ENCODE results near the gene CACNG4. TPM values are rescaled to one million over a fixed set of nuclear protein-coding genes. Genes with fewer than 3 reads are reported as not detected.

Gene CACNG4
- total and polyA plus RNA-seq, 2 of the 4 experiments (the other 2 are of a cell fraction), result under 0.01 to 0.53 TPM

DNA sequence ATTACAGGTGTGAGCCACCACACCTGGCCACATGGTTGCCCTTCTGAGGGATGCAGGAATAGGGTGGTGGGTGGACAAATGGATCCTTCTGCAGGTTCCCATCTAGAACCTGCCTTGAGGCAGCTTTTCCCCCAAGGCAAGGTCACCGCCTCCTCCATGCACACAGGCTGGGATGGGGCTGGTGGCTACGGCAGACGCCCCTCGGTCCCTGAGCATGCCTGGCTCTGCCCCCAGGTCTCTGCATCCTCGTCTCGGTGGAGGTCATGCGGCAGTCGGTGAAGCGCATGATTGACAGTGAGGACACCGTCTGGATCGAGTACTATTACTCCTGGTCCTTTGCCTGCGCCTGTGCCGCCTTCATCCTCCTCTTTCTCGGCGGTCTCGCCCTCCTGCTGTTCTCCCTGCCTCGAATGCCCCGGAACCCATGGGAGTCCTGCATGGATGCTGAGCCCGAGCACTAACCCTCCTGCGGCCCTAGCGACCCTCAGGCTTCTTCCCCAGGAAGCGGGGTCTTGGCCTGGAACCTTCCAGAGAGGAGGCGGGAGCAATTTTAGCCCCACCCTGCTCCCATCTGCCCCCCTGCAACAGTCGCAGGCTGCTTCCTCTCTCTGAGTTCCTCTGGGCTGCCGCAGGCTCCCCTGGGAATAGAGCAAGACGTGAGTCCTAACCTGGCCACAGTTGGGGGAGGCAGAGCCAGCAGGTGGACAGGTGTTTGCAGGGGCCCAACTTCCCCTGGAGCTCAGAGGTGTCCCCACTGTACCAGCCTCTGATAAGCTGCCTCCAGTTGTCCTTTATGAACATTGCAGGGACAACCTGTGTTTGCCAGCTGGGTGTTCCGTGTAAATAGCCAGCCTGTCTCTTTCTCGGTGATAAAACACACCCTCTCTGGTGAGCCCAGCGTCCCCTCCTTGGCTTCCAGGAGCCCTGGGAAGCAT is 91.6 kb downstream of the CACNG4 start (continued):
- no peak for TF ChIP-seq MXI1 (IDR thresholded peaks at IDR 0.05; ENCODE audit: borderline replicate concordance, low read depth, low read length)

GRCh38 chr17:67056746-67057490 is 92.4 kb downstream of the CACNG4 start:
- in situ Hi-C loops (cut with MboI; ENCODE audit: low sequenced_read_pairs) (no loop called here), intact Hi-C loops (cut with micrococcal nuclease) (no loop called here), dilution Hi-C loops (cut with HindIII; ENCODE audit: low sequenced_read_pairs, unreplicated experiment) (no loop called here)
- WGBS, 2 experiments (ENCODE audit: extremely low coverage in 2 of 2, insufficient read length in 1 of 2), result 85% methylated on average over 7 of the region's 18 CpGs; no CpG with 5 or more reads in 1 of the 2 experiments
- Histone ChIP-seq H4K91ac (ENCODE audit: insufficient read depth, low read depth, low read length) (no peak overlapping the region), H4K5ac (ENCODE audit: low read depth, low read length) (no peak overlapping the region), H3K56ac (ENCODE audit: extremely low read depth, insufficient read depth, low read length) (no peak overlapping the region), H4K8ac (ENCODE audit: low read depth in 2 of 2, low read length in 2 of 2) (no peak overlapping the region), H2BK15ac (ENCODE audit: low read depth, low read length) (no peak overlapping the region), H3K4ac (ENCODE audit: low read depth, low read length) (no peak overlapping the region), H3K27ac (ENCODE audit: insufficient read depth, low read length) (no peak overlapping the region), H2BK5ac (ENCODE audit: low read depth, low read length, poor library complexity, severe bottlenecking) (no peak overlapping the region), H2AK9ac (replicated peaks; ENCODE audit: low read depth, low read length, poor library complexity) (no peak overlapping the region), H3K9ac (ENCODE audit: low read depth, low read length) (no peak overlapping the region), H3K36me3 (ENCODE audit: control insufficient read depth, insufficient read depth, low read length) (no peaks in the 10 kb centered on the region), H2AFZ (replicated peaks; ENCODE audit: low read length, poor library complexity) (no peak overlapping the region), H3K79me1 (ENCODE audit: low read depth in 1 of 2, low read length in 2 of 2) (no peaks in the 10 kb centered on the region), H3K4me3 (ENCODE audit: insufficient read depth, low read depth, low read length) (no peak overlapping the region), H3K9me3 (ENCODE audit: control insufficient read depth, insufficient read depth, low read length) (no peaks in the 10 kb centered on the region), H3K27me3 (ENCODE audit: control insufficient read depth, insufficient read depth, low read length) (peaks cover 4% of the 10 kb centered on the region), H3K4me1 (ENCODE audit: control insufficient read depth, insufficient read depth, low read length) (no peaks in the 10 kb centered on the region), H3K14ac (replicated peaks; ENCODE audit: low read depth, low read length) (no peak overlapping the region), H2BK120ac (ENCODE audit: low read depth, low read length) (no peak overlapping the region), H3K23ac (ENCODE audit: low read depth, low read length) (no peak overlapping the region), H2AK5ac (ENCODE audit: low read depth, low read length) (no peak overlapping the region), H3K9me1 (ENCODE audit: insufficient read depth, low read length) (peaks cover 5% of the 10 kb centered on the region), H2BK20ac (ENCODE audit: low read depth, low read length) (no peak overlapping the region), H3K4me2 (ENCODE audit: low read depth, low read length) (no peak overlapping the region), H4K20me1 (ENCODE audit: insufficient read depth, low read length) (0 out of 2 replicates have a peak, but pooled peaks cover 4% of the 10 kb centered on the region), H3K18ac (ENCODE audit: low read depth, low read length) (no peak overlapping the region)
- POLR2A ChIA-PET (ENCODE audit: unreplicated experiment), result no interaction called here
- DNase-seq (no peak), ATAC-seq (ENCODE audit: low read depth) (no peak)
- CTCF ChIA-PET, result no interaction called here
- BruUV-seq (replicated peaks), result no TSS peak
- TF ChIP-seq CHD1 (IDR thresholded peaks at IDR 0.05; ENCODE audit: low read depth, low read length), result no peak
- no peak for TF ChIP-seq ELK1 (IDR thresholded peaks at IDR 0.05; ENCODE audit: borderline replicate concordance, low read depth, low read length)
- no peak for TF ChIP-seq MAFK (IDR thresholded peaks at IDR 0.05; ENCODE audit: low read depth, low read length)
- no peak for TF ChIP-seq CTCF (conservative IDR thresholded peaks at IDR 0.05; ENCODE audit: low read depth, low read length)
- no peak for TF ChIP-seq BHLHE40 (IDR thresholded peaks at IDR 0.05; ENCODE audit: low read depth, low read length)
- no peak for TF ChIP-seq USF2 (IDR thresholded peaks at IDR 0.05; ENCODE audit: low read depth, low read length)
- no peak for TF ChIP-seq CEBPB (IDR thresholded peaks at IDR 0.05; ENCODE audit: low read depth, low read length)
- no peak for TF ChIP-seq POLR2A (IDR thresholded peaks at IDR 0.05; ENCODE audit: low read depth, low read length)
- no peak for TF ChIP-seq RFX5 (IDR thresholded peaks at IDR 0.05; ENCODE audit: low read depth, low read length)
- TF ChIP-seq RCOR1 (IDR thresholded peaks at IDR 0.05; ENCODE audit: insufficient replicate concordance, low read length), result no peak

Data from IMR-90 (cell line).